GM21528 (cell line): ENCODE measurements around the gene ALG2.
"Not testable (repeated sequence)": the region's sequence is repeated elsewhere in the genome, so short reads cannot be mapped to it uniquely, and the experiment has no call there.

Experiments
- ATAC-seq: cut with Tn5 transposase; IDR thresholded peaks from one replicate; pipeline ENCODE4 v1.9.1; 2021; ENCODE audit warnings: mild to moderate bottlenecking, moderate library complexity; ENCODE audit not compliant: unreplicated experiment, low FRiP score

ALG2 gene

GRCh38 chr9:99197124-99197630 lies 24.6 kb downstream of the ALG2 start:
- ATAC-seq: no peak

- ATAC-seq: not testable (repeated sequence)
Measured at GRCh38 chr9:99196484-99196883, 25.3 kb downstream of the ALG2 start.

GRCh38 chr9:99193466-99193821 lies 28.3 kb downstream of the ALG2 start:
- no peak for ATAC-seq

GRCh38 chr9:99192786-99193465 lies 28.8 kb downstream of the ALG2 start:
- no peak for ATAC-seq

GRCh38 chr9:99190597-99191283 lies 31.0 kb downstream of the ALG2 start:
- ATAC-seq: no peak

- no peak for ATAC-seq
Measured at GRCh38 chr9:99189887-99190596, 31.7 kb downstream of the ALG2 start.

GRCh38 chr9:99189186-99189585 lies 32.6 kb downstream of the ALG2 start:
- no peak for ATAC-seq

GRCh38 chr9:99187311-99187710 lies 34.4 kb downstream of the ALG2 start:
- ATAC-seq: no peak

GRCh38 chr9:99185934-99186333 lies 35.8 kb downstream of the ALG2 start:
- no peak for ATAC-seq

- no peak for ATAC-seq
Measured at GRCh38 chr9:99185348-99185632, 36.5 kb downstream of the ALG2 start.

GRCh38 chr9:99184475-99185347 lies 37.0 kb downstream of the ALG2 start:
- peak; percentile 53 for ATAC-seq

GRCh38 chr9:99184110-99184474 lies 37.6 kb downstream of the ALG2 start:
- ATAC-seq: peak; percentile 2

GRCh38 chr9:99183616-99184015 lies 38.1 kb downstream of the ALG2 start:
- ATAC-seq: no peak

GRCh38 chr9:99182356-99182755 lies 39.4 kb downstream of the ALG2 start:
- ATAC-seq: no peak

GRCh38 chr9:99181621-99182020 lies 40.1 kb downstream of the ALG2 start:
- ATAC-seq: no peak

GRCh38 chr9:99181206-99181605 lies 40.5 kb downstream of the ALG2 start:
- no peak for ATAC-seq

GRCh38 chr9:99180662-99181061 lies 41.1 kb downstream of the ALG2 start:
- ATAC-seq: no peak

- ATAC-seq: no peak
Measured at GRCh38 chr9:99180199-99180598, 41.5 kb downstream of the ALG2 start.

GRCh38 chr9:99178912-99179872 lies 42.5 kb downstream of the ALG2 start:
- no peak for ATAC-seq
